HG03469 (cell line): ENCODE results near the gene DCTN2.
"Not testable (repeated sequence)": the region's sequence is repeated elsewhere in the genome, so short reads cannot be mapped to it uniquely, and the experiment has no call there.

ENCODE experiments used
- ATAC-seq: cut with Tn5 transposase; IDR thresholded peaks from one replicate; pipeline ENCODE4 v1.9.1; 2021; ENCODE audit warnings: mild to moderate bottlenecking, moderate library complexity, moderate number of reproducible peaks; ENCODE audit not compliant: unreplicated experiment

Gene DCTN2

DNA sequence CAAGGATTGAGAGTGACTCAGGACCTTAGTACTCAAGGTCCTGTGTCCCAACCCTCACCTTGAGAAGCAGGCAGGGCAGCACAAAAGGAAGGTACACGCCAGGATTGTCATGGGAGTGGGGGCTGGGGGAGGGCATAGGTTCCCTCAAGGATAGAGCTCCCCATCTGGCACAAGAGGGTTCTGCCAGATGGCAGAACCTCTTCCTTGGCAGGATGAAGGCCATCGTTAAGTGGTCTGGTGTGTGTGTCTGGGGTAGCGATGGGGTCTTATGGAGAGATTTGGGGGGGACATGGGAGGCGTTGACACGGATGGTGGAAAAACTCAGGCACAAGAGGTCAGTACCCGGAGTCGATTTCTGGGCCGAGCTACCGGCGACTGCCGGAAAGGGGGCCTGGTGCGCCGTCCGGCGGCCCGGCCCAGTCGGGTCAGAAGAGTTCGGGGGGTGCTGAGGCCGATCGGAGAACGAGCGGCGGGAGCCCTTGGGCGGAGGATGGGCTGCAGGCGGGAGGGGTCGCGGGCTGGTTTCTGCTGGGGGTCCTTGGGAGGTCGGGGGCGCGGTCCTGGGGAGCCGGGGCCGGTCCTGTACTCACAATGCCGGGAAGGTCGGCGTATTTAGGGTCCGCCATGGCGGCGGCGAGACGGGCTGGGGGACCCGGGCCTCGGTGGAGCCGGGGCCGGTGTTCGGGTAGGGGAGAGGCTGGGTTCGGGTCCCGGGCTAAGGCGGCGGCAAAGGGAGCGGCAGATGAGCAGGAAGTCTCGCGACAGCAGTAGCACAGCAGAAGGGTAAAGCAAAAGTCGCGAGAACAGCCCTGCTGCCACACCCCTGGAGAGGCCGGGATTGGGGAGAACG, at the start of gene DCTN2:
TSS of gene DCTN2 (minus strand) at position 755 of the 850 bp plus-strand sequence. CDS start at position 626, 129 bp downstream.
- peak; percentile 96 for ATAC-seq

DNA sequence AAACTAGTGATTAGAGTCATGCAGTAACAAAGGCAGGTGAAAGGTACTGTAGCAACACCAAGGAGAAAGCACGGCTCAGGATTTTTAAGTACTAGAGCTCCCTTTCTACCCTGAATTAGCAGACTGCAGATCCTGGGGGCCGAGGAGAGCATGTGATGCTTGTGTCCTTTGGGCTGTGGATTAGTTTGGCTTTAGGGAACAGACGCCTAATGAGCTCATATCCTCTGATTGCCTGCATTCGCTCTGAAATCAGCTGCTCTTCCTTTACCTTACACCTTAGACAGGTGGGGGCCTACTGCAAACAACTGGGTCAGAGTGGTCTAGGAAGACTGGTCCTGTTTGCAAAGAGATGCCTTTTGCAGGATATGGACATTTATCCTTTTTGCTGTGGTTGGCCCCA, 46.2 kb upstream of the DCTN2 start:
- no peak for ATAC-seq

DNA sequence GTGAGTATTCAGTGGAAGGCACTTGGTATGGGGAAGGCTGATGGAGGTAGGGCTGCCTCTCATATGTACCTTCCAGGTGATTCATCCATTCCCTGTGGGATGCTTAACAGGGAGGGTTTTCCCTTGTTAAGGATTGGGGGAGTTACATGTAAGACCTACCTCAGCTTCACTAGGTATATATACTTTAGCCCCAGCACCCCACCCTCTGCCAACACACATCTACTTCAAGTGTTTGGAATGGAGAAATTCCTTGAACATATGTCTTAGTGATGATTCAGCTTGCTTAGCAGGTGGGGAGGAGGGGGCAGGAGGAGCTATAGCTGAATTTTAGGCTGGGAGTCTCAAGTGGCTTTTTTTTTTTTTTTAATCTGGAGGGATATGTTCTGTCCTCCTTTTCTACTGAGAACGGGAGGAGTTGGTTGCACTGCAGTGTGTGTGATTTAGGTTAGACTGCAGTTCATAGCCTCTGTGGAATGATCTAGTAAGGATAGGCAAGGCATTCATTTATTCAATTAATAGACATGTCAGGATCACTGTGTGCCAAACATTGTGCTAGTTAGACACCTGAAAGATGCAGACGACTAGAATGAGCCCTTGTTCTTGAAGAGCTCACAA, 45.7 kb upstream of the DCTN2 start:
- no peak for ATAC-seq

DNA sequence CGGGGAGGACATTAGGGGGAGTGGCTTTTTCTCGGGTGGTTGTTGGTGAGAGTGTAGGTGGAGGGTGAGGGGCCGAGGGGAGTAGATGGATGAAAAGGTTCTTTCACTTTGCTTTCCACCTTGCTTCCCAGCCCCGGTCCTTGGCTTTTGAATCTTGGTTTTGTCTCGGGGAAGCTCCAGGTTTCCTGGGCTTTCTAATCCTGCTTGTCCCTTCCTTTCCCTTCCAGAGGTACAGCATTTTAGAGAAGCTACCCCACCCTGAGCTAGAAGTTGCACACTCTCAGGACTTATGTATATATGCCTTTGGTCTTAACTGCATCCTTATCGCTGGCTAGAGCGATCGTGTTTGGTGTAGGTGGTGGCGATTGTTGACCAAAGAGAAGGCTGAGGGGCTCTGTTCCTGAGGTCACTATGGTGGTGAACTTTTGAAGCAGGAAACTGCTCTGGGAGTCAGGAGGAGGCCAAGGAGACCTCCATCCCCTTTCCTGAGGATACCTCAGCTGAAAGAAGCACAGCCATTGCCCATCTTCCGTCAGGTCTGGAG, 44.9 kb upstream of the DCTN2 start:
- no peak for ATAC-seq

DNA sequence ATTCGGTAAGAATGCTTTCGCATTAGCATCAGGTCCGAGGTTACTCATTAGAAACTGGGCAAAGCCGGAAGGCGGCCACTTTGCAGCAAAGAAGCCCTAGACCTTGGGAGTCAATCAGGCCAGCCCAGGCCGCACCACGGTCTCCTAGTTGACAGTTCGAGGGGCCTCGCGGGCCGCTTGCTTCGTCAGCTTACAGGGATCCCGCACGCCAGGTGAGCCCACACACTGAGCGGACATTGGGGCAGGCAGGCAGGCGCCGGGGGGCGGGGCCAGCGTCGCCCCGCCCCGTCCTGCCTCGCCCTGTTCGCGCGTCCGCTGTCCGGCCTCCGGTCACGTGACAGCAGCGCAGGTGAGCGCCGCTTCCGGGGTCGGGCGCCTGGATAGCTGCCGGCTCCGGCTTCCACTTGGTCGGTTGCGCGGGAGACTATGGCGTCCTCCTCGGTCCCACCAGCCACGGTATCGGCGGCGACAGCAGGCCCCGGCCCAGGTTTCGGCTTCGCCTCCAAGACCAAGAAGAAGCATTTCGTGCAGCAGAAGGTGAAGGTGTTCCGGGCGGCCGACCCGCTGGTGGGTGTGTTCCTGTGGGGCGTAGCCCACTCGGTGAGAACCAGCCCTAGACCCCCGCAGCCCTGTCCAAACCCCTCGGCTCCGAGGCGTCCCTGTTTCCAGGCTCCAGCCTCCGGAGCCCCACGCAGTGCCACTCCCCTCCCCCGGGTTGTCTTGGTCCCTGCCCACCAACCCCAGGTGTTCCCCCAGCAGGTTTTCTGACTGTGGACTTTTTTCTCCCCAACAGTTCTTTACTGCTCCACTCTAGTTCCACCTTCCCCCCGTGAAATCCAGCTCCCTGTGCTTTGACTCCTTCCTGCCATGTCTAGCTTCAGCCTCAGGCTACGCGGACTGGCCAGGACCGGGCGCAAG, 44.1 kb upstream of the DCTN2 start, which contains the start of gene PIP4K2C:
TSS of gene PIP4K2C (plus strand) at position 329 of the 918 bp plus-strand sequence. CDS start at position 427, 98 bp downstream.
- ATAC-seq = peak; percentile 88

DNA sequence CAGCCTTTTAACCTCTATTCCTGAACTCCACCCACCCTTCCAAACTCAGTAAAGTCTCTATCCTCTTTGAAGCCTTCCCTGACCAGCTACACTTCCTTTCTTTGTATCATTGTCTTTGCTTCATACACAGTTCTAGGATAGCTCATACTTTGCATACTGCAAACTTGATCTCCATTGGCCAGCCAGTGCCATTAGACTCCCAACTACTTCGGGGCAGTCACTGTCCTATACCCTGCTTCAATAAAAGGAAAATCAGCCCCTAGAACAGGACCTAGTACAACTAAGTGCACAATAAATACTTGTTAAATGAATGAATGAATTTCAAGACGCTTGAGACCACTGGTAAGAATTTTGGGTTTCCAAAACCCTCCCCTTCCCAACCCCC, 43.5 kb upstream of the DCTN2 start:
- ATAC-seq = no peak

DNA sequence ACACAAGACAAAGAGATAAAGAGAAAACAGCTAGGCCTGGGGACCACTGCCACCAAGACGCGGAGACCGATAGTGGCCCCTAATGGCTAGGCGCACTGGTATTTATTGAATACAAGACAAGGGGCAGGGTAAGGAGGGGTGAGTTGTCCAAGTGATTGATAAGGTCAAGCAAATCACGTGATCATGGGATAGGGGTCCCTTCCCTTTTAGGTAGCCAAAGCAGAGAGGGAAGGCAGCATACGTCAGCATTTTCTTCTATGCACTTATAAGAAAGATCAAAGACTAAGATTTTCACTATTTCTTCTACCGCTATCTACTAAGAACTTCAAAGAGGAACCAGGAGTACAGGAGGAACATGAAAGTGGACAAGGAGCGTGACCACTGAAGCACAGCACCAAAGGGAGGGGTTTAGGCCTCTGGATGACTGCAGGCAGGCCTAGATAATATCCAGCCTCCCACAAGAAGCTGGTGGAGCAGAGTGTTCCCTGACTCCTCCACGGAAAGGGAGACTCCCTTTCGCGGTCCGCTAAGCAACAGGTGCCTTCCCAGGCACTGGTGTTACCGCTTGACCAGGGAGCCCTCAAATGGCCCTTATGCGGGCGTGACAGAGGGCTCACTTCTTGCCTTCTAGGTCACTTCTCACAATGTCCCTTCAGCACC, 42.1 kb upstream of the DCTN2 start:
- ATAC-seq = not testable (repeated sequence)

DNA sequence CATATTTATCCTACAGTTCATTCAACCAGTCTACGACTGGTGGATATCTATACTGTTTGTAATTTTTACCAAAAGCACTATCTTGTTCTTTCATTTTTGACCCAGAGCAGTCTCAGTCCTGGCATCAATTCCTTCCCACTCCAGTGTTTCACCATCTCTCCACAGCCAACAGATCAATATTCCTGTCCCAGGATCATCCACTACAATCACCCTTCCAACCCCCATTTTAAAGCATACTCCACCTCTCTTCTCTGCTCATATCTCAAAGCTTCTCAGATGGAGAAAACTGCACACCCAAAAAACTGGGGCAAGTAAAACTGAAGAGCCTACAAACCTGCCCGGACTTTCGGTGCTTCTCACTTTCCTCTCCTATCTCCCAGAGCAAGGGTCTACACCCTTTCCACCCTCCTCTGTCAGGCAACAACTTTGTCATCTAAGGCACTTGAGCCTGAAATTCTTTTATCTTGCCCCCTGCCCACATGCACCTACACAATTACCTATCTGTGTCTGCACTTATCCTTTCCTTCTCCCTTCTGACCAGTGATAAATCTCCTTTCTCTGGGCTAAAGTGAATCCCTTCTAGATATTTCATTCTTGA, 39.9 kb upstream of the DCTN2 start:
- ATAC-seq = no peak

DNA sequence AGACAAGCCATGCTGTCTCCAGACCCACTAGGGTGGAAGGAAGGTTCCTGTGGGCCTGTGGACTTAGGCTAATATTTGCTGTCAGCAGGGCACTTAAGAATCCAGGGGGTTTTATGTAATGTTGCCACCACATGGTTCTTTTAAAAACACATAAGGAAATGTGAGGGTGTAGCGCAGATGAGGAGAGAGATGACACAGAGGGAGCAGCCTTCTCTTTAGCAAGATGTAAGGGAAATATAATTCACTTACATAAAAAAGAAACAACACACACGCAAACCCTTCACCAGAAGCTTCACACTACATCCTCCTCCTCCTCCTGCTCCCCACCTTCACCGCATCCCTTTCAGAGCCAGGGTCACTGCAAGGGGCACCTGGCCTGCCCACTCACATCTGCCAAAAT, 39.1 kb upstream of the DCTN2 start:
- ATAC-seq = no peak

DNA sequence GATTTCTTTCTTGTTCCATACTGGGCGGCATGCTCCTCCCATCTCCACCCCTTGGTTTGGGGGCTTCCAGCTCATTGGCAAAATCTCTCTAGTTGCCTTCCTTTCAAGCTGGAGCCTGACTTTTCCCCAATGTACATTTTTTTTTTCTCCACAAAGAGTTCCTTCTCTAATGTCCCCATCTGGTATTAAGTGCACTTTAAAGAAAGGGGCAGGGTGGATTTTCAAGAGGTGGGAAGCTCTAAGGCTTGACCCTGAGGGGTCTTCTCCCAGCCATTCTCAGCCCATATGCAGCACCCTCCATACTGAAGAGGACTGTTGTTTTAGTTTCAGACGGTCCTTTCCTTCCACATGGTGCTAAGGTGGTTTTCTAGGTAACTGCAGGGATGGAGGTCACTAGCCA, 38.2 kb upstream of the DCTN2 start:
- no peak for ATAC-seq

DNA sequence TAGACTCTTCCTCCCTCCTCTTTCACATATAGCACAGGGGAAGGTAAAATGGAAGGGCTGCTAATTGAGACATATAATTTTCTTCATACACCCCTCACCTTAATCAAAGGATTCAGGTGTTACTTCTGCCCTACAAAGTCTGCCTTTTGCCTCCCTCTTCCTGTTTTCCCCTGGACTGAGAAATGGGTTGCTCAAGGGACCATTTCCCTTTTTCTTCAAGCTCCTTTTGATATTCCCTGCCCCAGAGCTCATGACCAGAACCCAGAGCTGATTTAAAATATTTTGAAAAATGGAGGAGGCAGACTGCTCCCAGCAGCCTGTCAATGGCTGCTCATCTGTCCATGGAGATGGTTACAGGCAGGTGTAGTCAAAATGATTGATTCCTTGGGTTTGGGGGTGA, 37.7 kb upstream of the DCTN2 start:
- no peak for ATAC-seq

DNA sequence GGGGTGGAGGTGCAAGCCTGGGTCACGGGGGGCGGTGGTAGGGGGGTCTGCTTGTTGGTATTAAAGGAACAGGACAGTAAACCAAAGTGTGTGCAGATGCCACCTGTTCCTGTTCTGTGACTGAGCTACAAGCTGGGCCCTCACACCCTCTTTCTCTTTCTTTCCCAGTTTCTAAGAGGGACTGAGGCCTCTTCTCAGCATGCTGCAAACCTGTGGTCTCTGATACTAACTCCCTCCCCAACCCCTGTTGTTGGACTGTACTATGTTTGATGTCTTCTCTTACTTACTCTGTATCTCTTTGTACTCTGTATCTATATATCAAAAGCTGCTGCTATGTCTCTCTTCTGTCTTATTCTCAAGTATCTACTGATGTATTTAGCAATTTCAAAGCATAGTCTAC, 37.1 kb upstream of the DCTN2 start:
- no peak for ATAC-seq

DNA sequence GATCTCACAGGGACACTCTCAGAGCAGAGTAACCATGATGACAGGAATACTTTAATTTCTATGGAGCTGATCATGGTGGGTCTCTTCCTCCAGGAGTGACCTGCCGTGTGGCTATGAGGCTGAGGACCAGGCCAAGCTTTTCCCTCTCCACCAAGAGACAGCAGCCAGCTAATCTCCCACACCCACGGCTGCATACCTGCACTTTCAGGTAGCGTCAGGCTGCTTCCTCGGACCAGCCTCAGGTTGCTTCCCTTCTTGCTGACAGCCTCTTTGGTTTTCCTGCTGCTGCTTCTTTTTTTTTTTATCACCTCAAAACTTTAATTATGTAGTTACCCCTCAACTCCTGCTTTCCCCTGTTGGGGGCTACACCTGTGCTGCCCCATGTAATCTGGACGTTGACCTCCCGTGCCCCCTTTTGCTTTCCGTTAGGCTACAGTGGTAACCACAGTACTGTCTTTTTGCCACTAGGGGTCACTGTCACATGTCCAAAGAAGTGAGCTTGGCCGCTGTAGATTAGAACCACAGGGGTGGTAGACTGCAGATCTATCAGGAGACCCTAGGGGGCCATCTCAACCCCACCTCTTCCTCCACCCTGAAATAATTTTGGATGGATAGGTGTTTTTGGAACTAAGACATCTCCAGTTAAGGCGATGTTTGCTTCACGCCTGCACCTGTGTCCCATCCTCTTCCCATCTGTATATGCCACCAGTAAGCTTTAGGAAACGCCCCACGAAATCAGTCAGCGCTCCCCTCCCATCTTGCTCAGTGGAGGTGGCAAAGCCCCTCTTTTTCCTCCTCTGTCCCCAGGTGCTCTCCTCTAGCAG, 36.2 kb upstream of the DCTN2 start:
- peak; percentile 85 for ATAC-seq

DNA sequence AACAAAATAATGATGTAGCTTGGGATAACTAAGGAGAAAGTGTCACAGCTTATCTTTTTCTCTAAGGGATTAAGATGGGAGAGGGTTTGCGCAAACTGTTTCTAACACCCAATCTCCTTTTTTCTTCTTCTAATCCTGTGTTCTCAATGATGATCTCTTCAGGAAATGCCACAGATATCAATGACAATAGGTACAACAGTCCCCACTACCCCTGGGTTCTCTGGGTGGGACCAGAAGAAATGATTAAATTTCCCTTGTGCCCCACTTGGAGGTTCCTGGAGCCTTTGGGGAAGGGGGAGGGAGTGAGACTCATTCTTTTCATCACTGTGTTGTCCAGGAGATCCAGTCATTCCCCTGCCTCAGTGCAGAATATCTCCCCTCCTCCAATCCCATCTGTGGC, 35.4 kb upstream of the DCTN2 start:
- ATAC-seq = no peak

DNA sequence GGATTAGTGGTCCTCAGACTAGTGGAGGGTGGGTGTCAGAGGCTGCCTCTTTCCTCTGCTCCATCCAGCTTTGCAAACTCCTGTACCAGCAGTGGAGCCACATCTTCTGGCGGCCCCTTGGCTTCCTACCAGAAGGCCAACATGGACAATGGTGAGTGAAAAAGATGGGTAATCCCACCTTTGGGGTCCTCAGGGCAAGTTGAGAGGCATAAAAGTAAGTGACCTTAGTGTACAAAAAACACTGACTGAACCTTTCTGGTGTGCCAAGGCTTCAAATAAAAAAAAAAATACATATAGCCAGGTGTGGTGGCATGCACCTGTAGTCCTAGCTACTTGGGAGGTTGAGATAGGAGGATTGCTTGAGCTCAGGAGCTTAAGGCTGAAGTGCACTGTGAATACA, 34.8 kb upstream of the DCTN2 start:
- ATAC-seq = no peak

DNA sequence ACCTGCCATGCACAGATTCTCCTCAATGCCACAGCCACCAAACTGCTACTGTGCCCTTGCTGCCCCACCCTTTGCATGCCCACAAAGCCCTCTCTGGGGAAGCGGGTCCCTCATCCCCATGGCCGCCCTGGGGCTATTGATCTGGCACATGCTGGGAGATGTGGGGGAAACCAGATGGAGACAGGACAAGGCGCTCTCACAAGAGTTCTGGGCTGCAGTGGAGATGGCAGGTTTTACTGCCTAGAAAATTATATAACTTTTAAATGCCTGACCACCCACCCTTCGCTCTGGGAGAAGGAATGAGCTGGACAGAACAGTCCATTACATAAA, 33.4 kb upstream of the DCTN2 start:
- no peak for ATAC-seq

DNA sequence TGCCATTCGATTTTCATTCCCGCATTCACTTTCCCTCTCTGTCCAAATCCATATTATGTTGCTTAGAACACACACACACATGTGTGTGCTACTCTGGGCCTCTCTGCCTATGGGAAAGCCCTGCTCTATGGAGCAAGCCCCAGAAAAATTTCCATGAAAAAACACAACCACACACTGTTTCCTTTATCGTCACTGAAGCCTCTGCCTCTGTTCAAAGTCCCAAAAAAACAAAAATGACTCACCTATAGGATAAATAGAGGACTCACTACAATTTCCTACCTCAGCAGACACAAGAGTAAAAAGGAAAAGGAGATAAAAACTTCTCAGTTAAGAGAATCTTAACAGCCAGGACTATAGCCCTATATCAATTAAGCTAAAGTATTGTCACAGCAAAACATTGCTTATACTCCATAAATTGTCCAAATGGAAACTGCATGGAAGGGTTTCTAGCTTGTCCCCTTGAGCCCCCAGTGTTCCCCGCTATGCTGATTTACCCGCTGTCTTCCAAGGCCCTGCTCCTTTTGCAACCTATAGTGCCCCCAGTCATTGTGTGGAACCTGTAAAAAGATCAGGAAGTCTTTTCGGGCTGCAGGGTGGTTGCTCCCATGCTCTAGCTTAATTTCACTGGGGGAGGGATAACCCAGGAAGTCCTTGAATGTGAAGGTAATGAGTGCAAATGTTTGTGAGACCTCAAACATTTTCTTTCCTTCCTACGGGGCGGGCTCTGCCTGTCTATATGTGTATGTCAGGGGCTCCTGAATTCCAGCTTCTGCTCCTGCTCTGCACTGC, 32.9 kb upstream of the DCTN2 start:
- ATAC-seq = no peak

DNA sequence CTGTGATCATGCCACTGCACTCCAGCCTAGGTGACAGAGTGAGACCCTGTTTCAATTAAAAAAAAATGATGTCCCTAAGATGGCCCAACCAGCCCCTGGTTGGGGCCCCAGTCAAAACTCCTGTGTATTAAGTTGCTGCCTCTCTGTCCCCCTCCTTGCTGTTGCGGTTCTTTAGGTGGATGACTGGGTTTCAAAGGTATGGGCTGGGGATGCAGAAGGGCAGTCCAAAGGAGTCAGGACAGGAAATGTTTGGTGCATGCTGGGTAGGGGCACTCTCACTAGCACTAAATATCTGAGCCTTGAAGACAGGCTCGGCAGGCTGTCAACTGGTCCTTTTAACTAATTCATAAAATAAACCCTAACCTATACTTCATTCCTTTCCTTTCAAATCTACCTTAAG, 32.0 kb upstream of the DCTN2 start:
- no peak for ATAC-seq
